Astrocyte of the spinal cord (primary cell): ENCODE measurements around the gene KCNIP2.

Experiments
- DNase-seq: peaks from one replicate; pipeline ENCODE4 v3.0.0; 2011; ENCODE audit warnings: low read depth, low spot score
- H3K4me3 ChIP-seq: 2 replicates; pipeline ENCODE4 v1.5.1; 2011; ENCODE audit warnings: low read depth, mild to moderate bottlenecking, low read length, moderate library complexity
- CTCF ChIP-seq: IDR thresholded peaks from 2 replicates; pipeline ENCODE4 v1.5.1; 2012; ENCODE audit warnings: low read depth, mild to moderate bottlenecking, low read length, inconsistent platforms
- in situ Hi-C: cut with HindIII; loops from 2 replicates; pipeline ENCODE4 v1.10.0; 2017; ENCODE audit warnings: low sequenced_read_pairs

The KCNIP2 gene

GRCh38 chr10:101777619-101778145 is 65.9 kb downstream of the KCNIP2 start:
- H3K4me3 ChIP-seq, result no peak overlapping the region
- no peak for TF ChIP-seq CTCF
- no peak for DNase-seq
- in situ Hi-C loops, result no loop called here

- TF ChIP-seq CTCF, result no peak
- DNase-seq, result no peak
Observed at GRCh38 chr10:101776161-101776817, 67.3 kb downstream of the KCNIP2 start.

More at GRCh38 chr10:101776161-101776817, 67.3 kb downstream of the KCNIP2 start:
- H3K4me3 ChIP-seq, result no peak overlapping the region
- in situ Hi-C loops, result no loop called here
